ENCODE data around the gene PDIA5. TPM values are rescaled to one million over a fixed set of nuclear protein-coding genes. Genes with fewer than 3 reads are reported as not detected.

The PDIA5 gene
- total and polyA plus RNA-seq, 4 donors = 15.5 to 38.6 (median 30.7) TPM

GRCh38 chr3:123067689-123068600 is 1.1 kb downstream of the PDIA5 start:
- Histone ChIP-seq H3K9ac (ENCODE audit: insufficient read depth in 1 of 2, low read length in 2 of 2) (peak overlapping the region; percentile 40 to 67), H3K9me3 (ENCODE audit: control insufficient read depth in 4 of 4, insufficient read depth in 3 of 4, low read length in 3 of 4) (no peaks in the 10 kb centered on the region), H3K27ac (ENCODE audit: low read depth in 1 of 2, low read length in 1 of 2) (peak overlapping the region; percentile 84 to 92), H3K36me3 (ENCODE audit: control insufficient read depth in 4 of 4, insufficient read depth in 4 of 4, low read length in 4 of 4) (no peaks in the 10 kb centered on the region), H3K4me3 (peak overlapping the region; percentile 84), H3K27me3 (ENCODE audit: control insufficient read depth in 3 of 3, insufficient read depth in 3 of 3, low read length in 2 of 3) (no peaks in the 10 kb centered on the region), H3K4me1 (ENCODE audit: control insufficient read depth in 5 of 5, insufficient read depth in 5 of 5, low read length in 5 of 5) (peaks cover 0 to 34% (median 11%) of the 10 kb centered on the region in 5 donors)
- no peak for ATAC-seq (ENCODE audit: insufficient read depth, low FRiP score)
- 16 to 23% methylated on average over 24 of the region's 24 CpGs for WGBS, 2 donors
- no peak for TF ChIP-seq CTCF (IDR thresholded peaks at IDR 0.05; ENCODE audit: control extremely low read depth, extremely low read depth)
- DNase-seq = no peak

- Histone ChIP-seq H3K36me3 (ENCODE audit: control insufficient read depth in 4 of 4, insufficient read depth in 4 of 4, low read length in 4 of 4) (no peaks in the 10 kb centered on the region), H3K27me3 (ENCODE audit: control insufficient read depth in 3 of 3, insufficient read depth in 3 of 3, low read length in 2 of 3) (no peaks in the 10 kb centered on the region), H3K4me3 (peak overlapping the region; percentile 84), H3K9me3 (ENCODE audit: control insufficient read depth in 4 of 4, insufficient read depth in 3 of 4, low read length in 3 of 4) (no peaks in the 10 kb centered on the region), H3K4me1 (ENCODE audit: control insufficient read depth in 5 of 5, insufficient read depth in 5 of 5, low read length in 5 of 5) (peaks cover 0 to 34% (median 13%) of the 10 kb centered on the region in 5 donors), H3K9ac (ENCODE audit: insufficient read depth in 1 of 2, low read length in 2 of 2) (no peak overlapping the region), H3K27ac (ENCODE audit: low read depth in 1 of 2, low read length in 1 of 2) (peak overlapping the region in 1 of 2 donors; percentile 21)
- WGBS, 2 donors = 53 to 79% methylated on average over 12 of the region's 12 CpGs
- ATAC-seq (ENCODE audit: insufficient read depth, low FRiP score) (no peak), DNase-seq (no peak)
- no peak for TF ChIP-seq CTCF (IDR thresholded peaks at IDR 0.05; ENCODE audit: control extremely low read depth, extremely low read depth)
Observed at GRCh38 chr3:123068601-123069381, 2.0 kb downstream of the PDIA5 start.

- Histone ChIP-seq H3K9ac (ENCODE audit: insufficient read depth in 1 of 2, low read length in 2 of 2) (no peak overlapping the region), H3K4me3 (no peak overlapping the region), H3K9me3 (ENCODE audit: control insufficient read depth in 4 of 4, insufficient read depth in 3 of 4, low read length in 3 of 4) (no peaks in the 10 kb centered on the region), H3K27me3 (ENCODE audit: control insufficient read depth in 3 of 3, insufficient read depth in 3 of 3, low read length in 2 of 3) (no peaks in the 10 kb centered on the region), H3K36me3 (ENCODE audit: control insufficient read depth in 4 of 4, insufficient read depth in 4 of 4, low read length in 4 of 4) (no peaks in the 10 kb centered on the region), H3K4me1 (ENCODE audit: control insufficient read depth in 5 of 5, insufficient read depth in 5 of 5, low read length in 5 of 5) (peaks cover 0 to 34% (median 13%) of the 10 kb centered on the region in 5 donors), H3K27ac (ENCODE audit: low read depth in 1 of 2, low read length in 1 of 2) (peak overlapping the region in 1 of 2 donors; percentile 2)
- TF ChIP-seq CTCF (IDR thresholded peaks at IDR 0.05; ENCODE audit: control extremely low read depth, extremely low read depth) = no peak
- no peak for DNase-seq
- no peak for ATAC-seq (ENCODE audit: insufficient read depth, low FRiP score)
- 78 to 84% methylated on average over 8 of the region's 8 CpGs for WGBS, 2 donors
Observed at GRCh38 chr3:123070510-123070909, 3.7 kb downstream of the PDIA5 start.

Measured in lung (tissue), 12 donors.